ENCODE results near the gene FAM131A. TPM values are rescaled to one million over a fixed set of nuclear protein-coding genes. Genes with fewer than 3 reads are reported as not detected.

FAM131A gene
- total and polyA plus RNA-seq, 10 donors, result 6.5 to 24.6 (median 14.3) TPM

DNA sequence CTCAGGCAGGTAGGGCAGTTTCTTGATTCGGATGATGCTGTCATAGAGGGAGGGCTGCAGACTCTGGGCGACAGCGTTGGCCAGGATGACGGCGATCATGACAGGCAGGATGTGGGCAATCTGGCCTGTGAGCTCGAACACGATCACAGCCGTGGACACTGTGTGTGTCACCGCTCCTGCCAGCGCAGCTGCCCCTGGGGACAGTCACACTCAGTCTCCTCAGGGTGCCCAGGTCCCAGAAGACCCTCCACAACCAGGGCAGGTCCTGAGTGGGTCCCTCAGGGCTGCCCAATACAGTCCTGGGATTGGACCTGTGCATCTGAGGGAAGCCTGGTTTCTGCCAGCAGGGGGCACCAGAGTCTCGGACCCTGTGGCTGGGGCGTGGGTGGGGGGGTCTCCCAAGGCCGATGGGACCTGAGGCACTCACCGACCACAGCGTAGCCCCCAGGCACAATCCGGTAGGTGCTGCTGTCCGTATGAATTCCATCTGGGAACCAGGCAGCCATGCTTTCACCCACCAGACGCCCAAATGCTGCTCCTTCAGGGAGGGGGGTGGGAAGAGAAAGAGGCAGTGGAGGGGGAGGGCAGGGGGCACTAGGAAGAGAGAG, 16.8 kb downstream of the FAM131A start:
- Histone ChIP-seq H3K36me3 (peaks cover 0 to 15% (median 0%) of the 10 kb centered on the region in 6 donors), H3K4me3 (peak overlapping the region in 1 of 8 donors; percentile 17), H3K27ac (no peak overlapping the region), H3K9me3 (no peaks in the 10 kb centered on the region), H3K27me3 (replicated peaks in 1 of 7) (no peaks in the 10 kb centered on the region), H3K4me1 (peaks cover 0 to 25% (median 11%) of the 10 kb centered on the region in 6 donors)
- TF ChIP-seq, protein P1, sequence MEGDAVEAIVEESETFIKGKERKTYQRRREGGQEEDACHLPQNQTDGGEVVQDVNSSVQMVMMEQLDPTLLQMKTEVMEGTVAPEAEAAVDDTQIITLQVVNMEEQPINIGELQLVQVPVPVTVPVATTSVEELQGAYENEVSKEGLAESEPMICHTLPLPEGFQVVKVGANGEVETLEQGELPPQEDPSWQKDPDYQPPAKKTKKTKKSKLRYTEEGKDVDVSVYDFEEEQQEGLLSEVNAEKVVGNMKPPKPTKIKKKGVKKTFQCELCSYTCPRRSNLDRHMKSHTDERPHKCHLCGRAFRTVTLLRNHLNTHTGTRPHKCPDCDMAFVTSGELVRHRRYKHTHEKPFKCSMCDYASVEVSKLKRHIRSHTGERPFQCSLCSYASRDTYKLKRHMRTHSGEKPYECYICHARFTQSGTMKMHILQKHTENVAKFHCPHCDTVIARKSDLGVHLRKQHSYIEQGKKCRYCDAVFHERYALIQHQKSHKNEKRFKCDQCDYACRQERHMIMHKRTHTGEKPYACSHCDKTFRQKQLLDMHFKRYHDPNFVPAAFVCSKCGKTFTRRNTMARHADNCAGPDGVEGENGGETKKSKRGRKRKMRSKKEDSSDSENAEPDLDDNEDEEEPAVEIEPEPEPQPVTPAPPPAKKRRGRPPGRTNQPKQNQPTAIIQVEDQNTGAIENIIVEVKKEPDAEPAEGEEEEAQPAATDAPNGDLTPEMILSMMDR (IDR thresholded peaks at IDR 0.05 in 8 of 11, conservative IDR thresholded peaks at IDR 0.05 in 3 of 11), result peak; percentile 47 to 89 (median 69)
- TF ChIP-seq POLR2AphosphoS5 (IDR thresholded peaks at IDR 0.05) (no peak), POLR2A (IDR thresholded peaks at IDR 0.05) (no peak)
- no peak for DNase-seq
- intact Hi-C loops (cut with DNase I; ENCODE audit: low total_unique reads), result no loop called here
- 37 to 48% (median 42%) methylated on average over 9 to 18 of the region's 18 CpGs for WGBS, 5 donors

DNA sequence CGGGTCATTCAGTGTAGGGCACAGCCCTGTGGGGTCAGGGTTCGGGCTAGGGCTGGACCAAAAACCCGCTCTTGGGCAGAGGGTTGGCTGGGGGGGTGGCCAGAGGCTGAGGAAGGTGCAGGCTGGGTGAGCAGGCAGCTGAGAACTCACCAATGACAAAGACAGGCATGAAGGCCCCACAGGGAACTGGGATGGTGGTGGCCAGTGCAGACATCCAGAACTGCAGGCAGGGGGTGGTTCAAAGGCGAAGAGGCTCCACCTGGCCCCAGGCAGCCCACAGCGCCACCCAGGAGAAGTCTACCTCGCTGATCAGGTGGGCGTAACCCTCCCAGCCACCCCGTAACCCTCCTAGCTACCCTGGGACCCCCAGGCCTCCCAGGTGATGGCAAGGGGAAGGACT, 17.4 kb downstream of the FAM131A start:
- intact Hi-C loops (cut with DNase I; ENCODE audit: low total_unique reads), result no loop called here
- TF ChIP-seq, protein P1 (IDR thresholded peaks at IDR 0.05 in 8 of 11, conservative IDR thresholded peaks at IDR 0.05 in 3 of 11), result no peak
- TF ChIP-seq POLR2AphosphoS5 (IDR thresholded peaks at IDR 0.05) (no peak), POLR2A (IDR thresholded peaks at IDR 0.05) (no peak)
- Histone ChIP-seq H3K27me3 (replicated peaks in 1 of 7) (no peaks in the 10 kb centered on the region), H3K27ac (no peak overlapping the region), H3K9me3 (no peaks in the 10 kb centered on the region), H3K36me3 (peaks cover 0 to 15% (median 0%) of the 10 kb centered on the region in 6 donors), H3K4me1 (peaks cover 0 to 29% (median 13%) of the 10 kb centered on the region in 6 donors), H3K4me3 (no peak overlapping the region)
- WGBS, 5 donors, result 75 to 85% (median 82%) methylated on average over 7 to 8 of the region's 8 CpGs
- no peak for DNase-seq

DNA sequence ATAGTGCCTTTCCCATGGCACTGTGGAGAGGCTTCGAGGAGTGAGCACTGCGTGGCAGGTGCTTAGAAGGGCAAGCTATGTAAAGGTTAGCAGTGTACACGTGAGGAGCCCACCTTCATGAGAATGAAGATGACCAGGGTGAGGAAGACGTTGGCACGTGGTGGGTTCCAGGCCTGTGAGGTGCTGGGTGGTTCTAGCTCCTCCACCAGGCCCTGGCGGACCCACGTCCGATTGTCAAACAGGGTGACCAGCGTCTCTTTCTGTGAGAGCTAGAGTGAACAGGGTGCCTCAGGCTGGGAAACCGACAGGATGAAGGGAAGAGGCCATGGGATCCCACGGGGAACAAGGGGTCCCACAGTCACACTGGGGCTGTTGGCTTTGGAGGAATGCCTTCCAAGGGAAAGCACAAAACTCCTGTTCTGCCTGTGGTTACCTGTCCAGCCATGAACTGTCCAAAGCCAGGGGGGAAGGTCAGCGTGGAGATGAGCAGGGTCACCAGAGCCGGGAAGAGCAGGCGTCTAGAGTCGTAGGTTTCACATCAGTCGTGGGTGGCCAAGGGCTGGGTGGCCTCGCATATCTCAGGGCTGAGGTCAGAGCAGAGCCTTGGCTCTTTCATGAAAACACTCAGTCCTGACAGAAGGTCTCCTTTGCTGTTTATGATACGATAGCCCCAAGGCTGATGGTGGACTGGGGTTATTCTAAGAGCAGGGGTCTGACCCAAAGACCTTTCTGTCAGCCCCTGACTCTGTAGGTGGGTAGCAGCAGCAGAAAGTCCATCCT, 18.1 kb downstream of the FAM131A start:
- Histone ChIP-seq H3K4me1 (peaks cover 0 to 34% (median 15%) of the 10 kb centered on the region in 6 donors), H3K36me3 (peaks cover 0 to 15% (median 0%) of the 10 kb centered on the region in 6 donors), H3K27ac (no peak overlapping the region), H3K27me3 (replicated peaks in 1 of 7) (no peaks in the 10 kb centered on the region), H3K4me3 (no peak overlapping the region), H3K9me3 (no peaks in the 10 kb centered on the region)
- WGBS, 5 donors, result 88 to 93% (median 89%) methylated on average over 18 of the region's 18 CpGs
- TF ChIP-seq POLR2A (IDR thresholded peaks at IDR 0.05) (no peak), POLR2AphosphoS5 (IDR thresholded peaks at IDR 0.05) (no peak)
- TF ChIP-seq, protein P1 (IDR thresholded peaks at IDR 0.05 in 8 of 11, conservative IDR thresholded peaks at IDR 0.05 in 3 of 11), result no peak
- intact Hi-C loops (cut with DNase I; ENCODE audit: low total_unique reads), result no loop called here
- DNase-seq, result no peak
